Measurements from ENCODE around the gene FMN1. TPM values are rescaled to one million over a fixed set of nuclear protein-coding genes. Genes with fewer than 3 reads are reported as not detected.

FMN1 gene
- total and polyA plus RNA-seq, 2 donors from 2014 or later, result 0.71 to 44.8 TPM

DNA sequence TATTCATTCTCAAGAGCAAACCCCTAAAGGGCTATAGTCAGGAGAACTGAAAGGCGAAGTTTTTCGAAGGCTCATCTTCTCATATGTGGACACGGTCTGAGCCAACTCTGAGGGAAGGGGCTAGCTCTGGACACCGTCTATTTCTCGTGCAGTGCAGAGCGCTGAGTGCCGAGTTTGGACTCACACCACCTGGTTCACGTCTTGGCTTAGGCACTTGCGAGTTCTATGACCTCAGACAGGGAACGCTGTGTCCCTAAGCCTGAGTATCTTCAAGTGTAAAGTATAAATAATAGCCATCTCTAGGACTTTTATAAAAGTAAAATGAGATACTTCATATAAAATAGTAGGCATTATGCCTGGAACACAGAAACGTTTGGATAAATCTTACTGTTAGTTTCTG, 223.7 kb downstream of the FMN1 start:
- intact Hi-C loops (cut with DNase I), result no loop called here

DNA sequence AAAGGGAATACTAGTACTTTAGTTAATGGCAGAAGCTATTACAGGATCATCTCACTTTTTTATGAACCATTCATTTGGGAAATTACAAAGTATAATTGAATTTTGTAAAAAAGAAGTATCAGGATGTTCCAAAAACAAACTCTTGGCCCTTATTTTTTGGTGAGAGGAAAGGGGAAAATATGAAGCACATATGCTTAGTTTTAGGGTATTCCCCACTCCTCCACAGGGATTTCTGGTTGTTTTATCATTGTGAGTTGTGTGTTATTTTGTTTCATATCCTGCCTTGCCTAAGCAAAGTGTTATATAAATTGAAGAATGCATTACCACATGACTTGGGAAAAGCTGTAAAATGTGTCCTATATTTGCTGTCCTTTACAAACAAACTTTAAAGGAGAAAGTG, 227.0 kb downstream of the FMN1 start:
- Histone ChIP-seq H3K9ac (ENCODE audit: low read length in 3 of 3) (no peak overlapping the region), H3K4me3 (ENCODE audit: low read length in 3 of 3) (no peak overlapping the region), H3K36me3 (ENCODE audit: control insufficient read depth in 2 of 3, insufficient read depth in 3 of 3, low read length in 3 of 3) (no peaks in the 10 kb centered on the region), H3K4me1 (ENCODE audit: control insufficient read depth in 2 of 3, insufficient read depth in 2 of 3, low read depth in 1 of 3, low read length in 3 of 3) (no peaks in the 10 kb centered on the region), H3K27me3 (ENCODE audit: control insufficient read depth, insufficient read depth, low read length) (no peaks in the 10 kb centered on the region), H3K9me3 (ENCODE audit: control insufficient read depth in 2 of 3, insufficient read depth in 1 of 3, low read length in 3 of 3) (no peaks in the 10 kb centered on the region), H3K27ac (ENCODE audit: low read depth in 2 of 2, low read length in 2 of 2) (no peak overlapping the region)
- intact Hi-C loops (cut with DNase I), result no loop called here
- TF ChIP-seq, protein P1, sequence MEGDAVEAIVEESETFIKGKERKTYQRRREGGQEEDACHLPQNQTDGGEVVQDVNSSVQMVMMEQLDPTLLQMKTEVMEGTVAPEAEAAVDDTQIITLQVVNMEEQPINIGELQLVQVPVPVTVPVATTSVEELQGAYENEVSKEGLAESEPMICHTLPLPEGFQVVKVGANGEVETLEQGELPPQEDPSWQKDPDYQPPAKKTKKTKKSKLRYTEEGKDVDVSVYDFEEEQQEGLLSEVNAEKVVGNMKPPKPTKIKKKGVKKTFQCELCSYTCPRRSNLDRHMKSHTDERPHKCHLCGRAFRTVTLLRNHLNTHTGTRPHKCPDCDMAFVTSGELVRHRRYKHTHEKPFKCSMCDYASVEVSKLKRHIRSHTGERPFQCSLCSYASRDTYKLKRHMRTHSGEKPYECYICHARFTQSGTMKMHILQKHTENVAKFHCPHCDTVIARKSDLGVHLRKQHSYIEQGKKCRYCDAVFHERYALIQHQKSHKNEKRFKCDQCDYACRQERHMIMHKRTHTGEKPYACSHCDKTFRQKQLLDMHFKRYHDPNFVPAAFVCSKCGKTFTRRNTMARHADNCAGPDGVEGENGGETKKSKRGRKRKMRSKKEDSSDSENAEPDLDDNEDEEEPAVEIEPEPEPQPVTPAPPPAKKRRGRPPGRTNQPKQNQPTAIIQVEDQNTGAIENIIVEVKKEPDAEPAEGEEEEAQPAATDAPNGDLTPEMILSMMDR (IDR thresholded peaks at IDR 0.05; ENCODE audit: borderline replicate concordance, extremely low read depth, insufficient read depth), result no peak
- FAIRE-seq (no peak), DNase-seq (no peak)

More for the DNA sequence above, 223.7 kb downstream of the FMN1 start:
- no peak overlapping the region for H3K9ac ChIP-seq (ENCODE audit: low read length in 3 of 3)
- no peaks in the 10 kb centered on the region for H3K36me3 ChIP-seq (ENCODE audit: control insufficient read depth in 2 of 3, insufficient read depth in 3 of 3, low read length in 3 of 3)
- no peak for FAIRE-seq
- H3K4me3 ChIP-seq (ENCODE audit: low read length in 3 of 3), result no peak overlapping the region
- TF ChIP-seq, protein P1 (IDR thresholded peaks at IDR 0.05; ENCODE audit: borderline replicate concordance, extremely low read depth, insufficient read depth), result no peak
- no peaks in the 10 kb centered on the region for H3K27me3 ChIP-seq (ENCODE audit: control insufficient read depth, insufficient read depth, low read length)
- no peak for DNase-seq
- no peaks in the 10 kb centered on the region for H3K9me3 ChIP-seq (ENCODE audit: control insufficient read depth in 2 of 3, insufficient read depth in 1 of 3, low read length in 3 of 3)
- H3K4me1 ChIP-seq (ENCODE audit: control insufficient read depth in 2 of 3, insufficient read depth in 2 of 3, low read depth in 1 of 3, low read length in 3 of 3), result no peaks in the 10 kb centered on the region
- H3K27ac ChIP-seq (ENCODE audit: low read depth in 2 of 2, low read length in 2 of 2), result no peak overlapping the region

DNA sequence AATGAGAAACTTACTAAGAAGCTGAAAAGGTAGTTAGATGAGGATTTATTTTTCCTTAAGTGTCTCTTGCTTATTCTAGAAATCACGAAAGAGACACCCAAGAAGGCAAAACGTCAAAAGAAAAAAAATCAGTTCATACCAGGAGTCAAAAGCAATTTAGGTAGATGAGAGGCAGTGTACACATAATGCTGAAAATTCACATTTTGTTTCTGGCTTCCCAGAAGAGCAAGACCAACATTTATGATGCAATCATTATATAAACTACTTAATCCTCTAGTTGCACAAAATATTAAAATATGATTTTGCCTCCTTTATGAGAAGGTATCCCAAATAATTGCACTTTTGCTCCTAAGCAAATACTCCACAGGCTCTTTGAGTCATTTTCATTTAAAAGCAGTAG, 228.0 kb downstream of the FMN1 start:
- DNase-seq (no peak), FAIRE-seq (no peak)
- Histone ChIP-seq H3K4me3 (ENCODE audit: low read length in 3 of 3) (no peak overlapping the region), H3K27me3 (ENCODE audit: control insufficient read depth, insufficient read depth, low read length) (no peaks in the 10 kb centered on the region), H3K9me3 (ENCODE audit: control insufficient read depth in 2 of 3, insufficient read depth in 1 of 3, low read length in 3 of 3) (no peaks in the 10 kb centered on the region), H3K9ac (ENCODE audit: low read length in 3 of 3) (no peak overlapping the region), H3K4me1 (ENCODE audit: control insufficient read depth in 2 of 3, insufficient read depth in 2 of 3, low read depth in 1 of 3, low read length in 3 of 3) (no peaks in the 10 kb centered on the region), H3K27ac (ENCODE audit: low read depth in 2 of 2, low read length in 2 of 2) (no peak overlapping the region), H3K36me3 (ENCODE audit: control insufficient read depth in 2 of 3, insufficient read depth in 3 of 3, low read length in 3 of 3) (no peaks in the 10 kb centered on the region)
- intact Hi-C loops (cut with DNase I), result no loop called here
- TF ChIP-seq, protein P1 (IDR thresholded peaks at IDR 0.05; ENCODE audit: borderline replicate concordance, extremely low read depth, insufficient read depth), result no peak

DNA sequence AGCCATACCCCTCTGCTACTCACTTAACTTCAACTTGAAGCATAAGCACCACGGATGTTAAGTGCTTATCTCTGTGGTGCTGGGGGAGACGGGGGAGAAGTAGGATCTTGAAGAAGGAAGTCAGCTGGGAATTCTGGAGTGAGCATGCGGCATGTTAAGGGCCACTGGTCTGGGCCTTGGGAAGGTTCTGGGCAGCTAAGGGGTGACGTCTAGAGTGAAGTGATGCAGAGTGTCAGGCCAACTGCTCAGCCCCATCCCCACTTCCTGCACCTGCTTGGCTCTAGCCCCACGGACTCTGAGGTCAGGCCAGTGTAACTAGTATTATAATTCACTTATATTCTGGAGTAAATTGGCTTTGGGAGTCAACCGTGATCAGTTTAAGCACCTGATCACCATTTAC, 228.6 kb downstream of the FMN1 start:
- Histone ChIP-seq H3K4me1 (ENCODE audit: control insufficient read depth in 2 of 3, insufficient read depth in 2 of 3, low read depth in 1 of 3, low read length in 3 of 3) (no peaks in the 10 kb centered on the region), H3K4me3 (ENCODE audit: low read length in 3 of 3) (no peak overlapping the region), H3K36me3 (ENCODE audit: control insufficient read depth in 2 of 3, insufficient read depth in 3 of 3, low read length in 3 of 3) (no peaks in the 10 kb centered on the region), H3K9ac (ENCODE audit: low read length in 3 of 3) (no peak overlapping the region), H3K27me3 (ENCODE audit: control insufficient read depth, insufficient read depth, low read length) (no peaks in the 10 kb centered on the region), H3K27ac (ENCODE audit: low read depth in 2 of 2, low read length in 2 of 2) (no peak overlapping the region), H3K9me3 (ENCODE audit: control insufficient read depth in 2 of 3, insufficient read depth in 1 of 3, low read length in 3 of 3) (no peaks in the 10 kb centered on the region)
- no peak for FAIRE-seq
- no peak for DNase-seq
- intact Hi-C loops (cut with DNase I), result no loop called here
- TF ChIP-seq, protein P1 (IDR thresholded peaks at IDR 0.05; ENCODE audit: borderline replicate concordance, extremely low read depth, insufficient read depth), result no peak
